HG03565 (cell line): ENCODE measurements around the gene UROC1.

Source experiments
- ATAC-seq: cut with Tn5 transposase; IDR thresholded peaks from one replicate; pipeline ENCODE4 v1.9.1; 2021; ENCODE audit warnings: mild to moderate bottlenecking, moderate library complexity; ENCODE audit not compliant: unreplicated experiment

Gene UROC1

DNA sequence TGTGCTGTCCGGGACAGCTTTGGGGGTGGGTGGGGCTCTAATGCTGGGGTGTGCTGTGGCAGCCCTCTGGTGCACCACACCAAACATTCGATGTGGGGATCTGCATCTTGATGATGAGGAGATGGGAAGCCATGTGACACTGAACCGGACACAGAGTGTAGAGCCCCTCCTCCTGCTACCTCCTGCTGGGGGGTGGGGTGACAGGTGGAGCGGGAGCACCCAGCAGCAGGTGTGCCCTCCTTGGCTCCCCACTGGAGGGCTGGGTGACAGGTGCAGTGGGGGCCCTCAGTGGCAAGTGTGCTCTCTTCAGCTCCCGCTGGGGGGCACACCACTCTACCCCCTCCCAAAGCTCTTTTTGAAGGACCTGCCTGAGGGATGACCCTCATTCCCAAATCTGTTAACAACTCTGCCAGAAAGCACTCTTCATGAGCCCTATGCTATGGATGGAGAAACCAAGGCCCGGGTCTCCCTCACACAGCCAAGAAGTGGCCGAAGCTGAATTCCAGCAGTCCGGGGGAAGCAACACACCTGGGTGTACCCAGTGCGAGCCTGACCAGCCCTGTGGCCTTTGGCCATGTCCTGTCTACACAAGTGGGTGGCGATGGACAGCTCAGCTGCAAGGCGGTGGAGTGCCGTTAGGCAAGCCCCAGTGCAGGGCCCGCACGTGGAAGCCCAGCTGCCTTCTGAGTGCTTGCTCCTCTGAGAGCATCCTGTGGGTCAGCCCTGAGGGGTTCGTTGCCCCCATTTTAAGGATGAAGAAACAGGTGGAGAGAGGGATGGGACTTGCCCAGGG lies 609 bp upstream of the UROC1 start:
- no peak for ATAC-seq

DNA sequence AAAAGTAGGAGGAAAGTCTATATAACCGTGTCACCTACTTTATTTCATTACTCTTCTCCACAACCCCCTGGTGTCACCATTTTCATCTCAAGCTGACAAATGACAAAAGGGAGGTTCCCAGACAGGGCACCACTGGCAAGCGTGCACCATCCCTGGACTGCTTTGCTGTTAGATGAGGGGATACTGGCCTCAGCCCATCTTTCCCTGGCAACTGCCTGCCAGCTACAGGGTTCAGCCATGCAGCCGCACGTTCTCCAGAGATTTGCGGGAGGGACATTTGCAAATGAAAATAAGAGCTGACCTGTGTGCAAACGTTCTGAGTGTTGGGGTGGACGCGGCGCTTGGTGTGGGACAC lies 660 bp downstream of the UROC1 start:
- ATAC-seq: no peak

DNA sequence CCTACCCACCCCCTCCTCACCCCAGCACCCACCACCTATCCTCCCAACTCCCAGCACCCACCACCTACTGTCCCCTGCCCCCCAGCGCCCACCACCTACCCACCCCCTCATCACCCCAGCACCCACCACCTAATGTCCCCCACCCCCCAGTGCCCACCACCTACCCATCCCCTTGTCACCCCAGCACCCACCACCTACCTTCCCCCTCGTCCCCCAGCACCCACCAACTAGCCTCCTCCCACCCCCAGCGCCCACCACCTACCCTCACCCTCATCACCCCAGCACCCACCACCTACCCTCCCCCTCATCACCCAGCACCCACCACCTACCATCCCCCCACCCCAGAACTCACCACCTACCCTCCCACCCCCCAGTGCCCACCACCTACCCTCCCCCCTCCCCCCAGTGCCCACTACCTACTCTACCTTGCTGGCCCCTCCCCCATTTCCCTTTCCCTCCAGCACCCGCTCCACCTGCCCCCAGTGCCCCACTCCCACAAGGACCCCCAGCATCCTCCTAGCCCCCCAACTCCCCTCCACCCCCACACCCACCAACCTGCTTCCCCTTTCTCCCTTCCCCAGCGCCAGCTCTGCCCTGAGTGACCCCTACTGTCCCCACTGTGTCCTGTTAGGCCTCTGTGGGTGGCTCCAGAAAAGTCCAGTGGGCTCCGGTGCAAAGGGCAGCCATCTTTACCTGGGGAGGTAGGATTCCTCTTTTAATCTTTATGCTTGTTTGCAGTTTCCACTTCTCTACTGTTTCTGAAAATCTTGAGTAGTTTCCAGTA lies 1.2 kb downstream of the UROC1 start:
- no peak for ATAC-seq

GRCh38 chr3:126515066-126515706 lies 2.4 kb downstream of the UROC1 start:
- ATAC-seq: no peak

- ATAC-seq: no peak
These were observed 3.4 kb downstream of the UROC1 start for GRCh38 chr3:126514161-126514560.

- ATAC-seq: no peak
These were observed 4.5 kb downstream of the UROC1 start for GRCh38 chr3:126512916-126513650.

- ATAC-seq: no peak
These were observed 5.5 kb downstream of the UROC1 start for GRCh38 chr3:126512026-126512425.

GRCh38 chr3:126511291-126511690 lies 6.3 kb downstream of the UROC1 start:
- ATAC-seq: no peak

GRCh38 chr3:126510308-126510910 lies 7.2 kb downstream of the UROC1 start:
- no peak for ATAC-seq

DNA sequence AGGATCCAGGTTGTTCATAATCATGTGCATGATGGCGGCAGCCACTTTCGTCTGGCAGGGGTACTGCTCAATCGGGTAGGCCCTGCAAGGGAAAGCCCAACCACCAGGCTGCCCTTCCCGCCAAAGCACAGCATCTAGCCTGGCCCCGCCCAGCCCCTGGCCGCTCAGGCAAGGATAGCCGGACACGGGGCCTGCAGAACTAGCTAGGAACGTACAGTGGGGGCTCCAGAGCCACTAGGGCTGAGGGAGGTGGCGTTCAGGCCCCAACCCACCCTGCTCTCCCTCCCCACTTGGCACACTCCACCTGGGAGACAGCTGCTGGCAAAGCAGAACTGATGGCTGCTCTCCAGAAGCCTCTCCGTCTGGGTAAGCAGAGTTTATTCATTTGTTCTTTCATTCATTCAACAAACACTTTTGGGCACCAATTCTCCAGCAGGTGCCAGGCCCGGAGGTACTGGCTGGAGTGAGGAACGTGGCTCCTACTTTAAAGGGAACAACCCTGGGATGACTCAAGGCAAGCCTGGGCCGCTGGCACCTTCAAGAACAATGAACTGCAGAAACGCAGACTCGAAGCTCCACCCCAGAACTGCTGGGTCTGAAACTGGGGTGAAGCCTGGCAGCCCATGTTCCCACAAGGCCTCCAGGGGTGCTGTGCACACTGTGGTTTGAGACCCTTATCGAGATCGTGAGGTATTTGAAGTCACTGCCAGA lies 7.8 kb downstream of the UROC1 start:
- ATAC-seq: no peak

- no peak for ATAC-seq
These were observed 9.0 kb downstream of the UROC1 start for GRCh38 chr3:126508564-126508964.

- ATAC-seq: no peak
These were observed 9.7 kb downstream of the UROC1 start for GRCh38 chr3:126507886-126508285.

DNA sequence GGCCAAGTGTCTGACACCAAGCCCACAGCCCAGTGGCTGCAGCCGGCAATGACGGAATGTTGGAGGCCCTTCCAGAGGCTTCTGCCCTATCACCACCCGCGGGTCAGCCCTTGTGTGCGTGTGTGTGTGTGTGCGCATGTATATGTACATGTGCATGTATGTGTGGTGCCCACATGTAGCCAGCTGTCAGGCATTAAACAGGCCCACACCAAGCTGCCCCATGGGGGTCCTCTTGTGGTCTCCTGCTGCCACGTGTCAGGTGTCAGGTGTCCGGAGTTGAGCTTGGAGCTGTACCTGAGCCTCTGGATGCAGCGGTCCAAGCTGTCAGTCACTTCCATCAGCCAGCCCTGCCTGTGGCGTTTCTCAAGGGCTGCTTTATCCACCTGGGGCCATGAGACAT lies 13.9 kb downstream of the UROC1 start:
- ATAC-seq: no peak

GRCh38 chr3:126502656-126503055 lies 14.9 kb downstream of the UROC1 start:
- no peak for ATAC-seq

GRCh38 chr3:126501736-126502135 lies 15.8 kb downstream of the UROC1 start:
- ATAC-seq: no peak

GRCh38 chr3:126501054-126501453 lies 16.5 kb downstream of the UROC1 start:
- ATAC-seq: no peak

- ATAC-seq: no peak
These were observed 17.6 kb downstream of the UROC1 start for GRCh38 chr3:126500016-126500415.

GRCh38 chr3:126499401-126499800 lies 18.2 kb downstream of the UROC1 start:
- no peak for ATAC-seq

DNA sequence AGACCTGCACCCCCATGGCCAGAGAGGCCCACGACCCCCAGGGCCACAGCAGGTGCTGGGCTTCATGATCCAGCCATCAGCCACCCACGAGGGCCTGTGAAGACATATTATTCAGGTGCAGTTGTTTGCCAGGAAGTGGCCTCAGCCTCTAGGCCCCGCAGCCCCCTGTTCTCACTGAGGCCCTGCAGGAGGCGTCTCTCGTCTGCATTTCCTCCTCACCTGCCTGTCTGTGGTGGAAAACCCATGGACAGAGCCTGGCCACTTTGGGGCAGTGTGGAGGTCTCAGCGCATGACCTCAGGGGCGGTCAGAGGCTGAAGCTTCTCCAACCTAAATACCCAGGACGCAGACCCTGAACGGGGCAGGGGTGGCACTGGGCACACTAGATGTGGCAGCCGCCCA lies 18.6 kb downstream of the UROC1 start:
- no peak for ATAC-seq

- no peak for ATAC-seq
These were observed 19.1 kb downstream of the UROC1 start for GRCh38 chr3:126498461-126498860.
